ENCODE measurements around the gene DAPP1.
"Not testable (repeated sequence)": the region's sequence is repeated elsewhere in the genome, so short reads cannot be mapped to it uniquely, and the experiment has no call there.

Gene DAPP1

GRCh38 chr4:99824070-99824599 lies 7.5 kb downstream of the DAPP1 start:
- no peak for DNase-seq (ENCODE audit: low spot score)
- no peak for FAIRE-seq

GRCh38 chr4:99825272-99825671 lies 8.6 kb downstream of the DAPP1 start:
- DNase-seq (ENCODE audit: low spot score) (no peak), FAIRE-seq (no peak)

GRCh38 chr4:99826016-99826415 lies 9.4 kb downstream of the DAPP1 start:
- FAIRE-seq (no peak), DNase-seq (ENCODE audit: low spot score) (no peak)

- FAIRE-seq (no peak), DNase-seq (ENCODE audit: low spot score) (no peak)
Observed at GRCh38 chr4:99827454-99827853, 10.8 kb downstream of the DAPP1 start.

- FAIRE-seq = no peak
- no peak for DNase-seq (ENCODE audit: low spot score)
Observed at GRCh38 chr4:99827857-99828256, 11.2 kb downstream of the DAPP1 start.

GRCh38 chr4:99828477-99828876 lies 11.8 kb downstream of the DAPP1 start:
- DNase-seq (ENCODE audit: low spot score) (no peak), FAIRE-seq (no peak)

- not testable (repeated sequence) for FAIRE-seq
Observed at GRCh38 chr4:99830051-99830450, 13.4 kb downstream of the DAPP1 start.

GRCh38 chr4:99832321-99832720 lies 15.7 kb downstream of the DAPP1 start:
- no peak for FAIRE-seq
- no peak for DNase-seq (ENCODE audit: low spot score)

More at GRCh38 chr4:99830051-99830450, 13.4 kb downstream of the DAPP1 start:
- DNase-seq (ENCODE audit: low spot score) = not testable (repeated sequence)

- FAIRE-seq (no peak), DNase-seq (ENCODE audit: low spot score) (no peak)
Observed at GRCh38 chr4:99832758-99833157, 16.1 kb downstream of the DAPP1 start.

GRCh38 chr4:99833756-99834155 lies 17.1 kb downstream of the DAPP1 start:
- FAIRE-seq (no peak), DNase-seq (ENCODE audit: low spot score) (no peak)

GRCh38 chr4:99834569-99834968 lies 17.9 kb downstream of the DAPP1 start:
- no peak for DNase-seq (ENCODE audit: low spot score)
- no peak for FAIRE-seq

GRCh38 chr4:99835942-99836341 lies 19.3 kb downstream of the DAPP1 start:
- no peak for DNase-seq (ENCODE audit: low spot score)
- no peak for FAIRE-seq

GRCh38 chr4:99838927-99839326 lies 22.3 kb downstream of the DAPP1 start:
- DNase-seq (ENCODE audit: low spot score) (no peak), FAIRE-seq (no peak)

- no peak for DNase-seq (ENCODE audit: low spot score)
- no peak for FAIRE-seq
Observed at GRCh38 chr4:99841129-99841528, 24.5 kb downstream of the DAPP1 start.

- FAIRE-seq = no peak
Observed at GRCh38 chr4:99843413-99843812, 26.8 kb downstream of the DAPP1 start.

GRCh38 chr4:99844048-99844447 lies 27.4 kb downstream of the DAPP1 start:
- no peak for DNase-seq (ENCODE audit: low spot score)

More at GRCh38 chr4:99843413-99843812, 26.8 kb downstream of the DAPP1 start:
- DNase-seq (ENCODE audit: low spot score) = no peak

GRCh38 chr4:99845179-99845578 lies 28.6 kb downstream of the DAPP1 start:
- FAIRE-seq = no peak
- no peak for DNase-seq (ENCODE audit: low spot score)

More at GRCh38 chr4:99844048-99844447, 27.4 kb downstream of the DAPP1 start:
- no peak for FAIRE-seq

GRCh38 chr4:99845708-99846469 lies 29.3 kb downstream of the DAPP1 start:
- no peak for FAIRE-seq
- DNase-seq (ENCODE audit: low spot score) = no peak

GRCh38 chr4:99846891-99847290 lies 30.3 kb downstream of the DAPP1 start:
- FAIRE-seq = no peak

GRCh38 chr4:99847362-99847976 lies 30.8 kb downstream of the DAPP1 start:
- FAIRE-seq (no peak), DNase-seq (ENCODE audit: low spot score) (no peak)

More at GRCh38 chr4:99846891-99847290, 30.3 kb downstream of the DAPP1 start:
- DNase-seq (ENCODE audit: low spot score) = no peak

GRCh38 chr4:99848591-99849001 lies 32.0 kb downstream of the DAPP1 start:
- FAIRE-seq (no peak), DNase-seq (ENCODE audit: low spot score) (no peak)

GRCh38 chr4:99852199-99852749 lies 35.6 kb downstream of the DAPP1 start:
- no peak for FAIRE-seq
- no peak for DNase-seq (ENCODE audit: low spot score)

Data from RCC 7860 (cell line).